Neural crest cell (in vitro differentiated cells): Measurements from ENCODE around the gene USP21. TPM values are rescaled to one million over a fixed set of nuclear protein-coding genes. Genes with fewer than 3 reads are reported as not detected.

Experiments
- DNase-seq: peaks from one replicate; pipeline ENCODE4 v3.0.0; 2021; ENCODE audit warnings: low read depth, mixed read lengths, low spot score
- H3K27ac Mint-ChIP-seq: one replicate; pipeline ENCODE4 v1.8.0; 2021; ENCODE audit warnings: mild to moderate bottlenecking, mixed read lengths; ENCODE audit not compliant: unreplicated experiment
- H3K27me3 Mint-ChIP-seq: 2 replicates; pipeline ENCODE4 v1.8.0; 2021; ENCODE audit warnings: low read depth, mild to moderate bottlenecking, mixed read lengths
- H3K36me3 Mint-ChIP-seq: 2 replicates; pipeline ENCODE4 v1.8.0; 2021; ENCODE audit warnings: low read depth, mild to moderate bottlenecking, mixed read lengths
- H3K4me1 Mint-ChIP-seq: 2 replicates; pipeline ENCODE4 v1.8.0; 2021; ENCODE audit warnings: mixed read lengths
- H3K4me3 Mint-ChIP-seq: one replicate; pipeline ENCODE4 v1.8.0; 2021; ENCODE audit warnings: mild to moderate bottlenecking, mixed read lengths
- H3K9me3 Mint-ChIP-seq: 2 replicates; pipeline ENCODE4 v1.8.0; 2021; ENCODE audit warnings: mixed read lengths
- CTCF ChIP-seq: fragments of 200-600 bp; sonication (generic); conservative IDR thresholded peaks from 2 replicates; pipeline ENCODE4 v1.5.0; 2021; ENCODE audit warnings: antibody characterized with exemption, mild to moderate bottlenecking
- total RNA-seq: library from RNA; stranded (reverse); gene quantifications from 2 replicates; pipeline ENCODE4 v1.2.1, GENCODE V29; 2021

The USP21 gene
- total RNA-seq, 1 donor from 2014 or later: 45.2 TPM

DNA sequence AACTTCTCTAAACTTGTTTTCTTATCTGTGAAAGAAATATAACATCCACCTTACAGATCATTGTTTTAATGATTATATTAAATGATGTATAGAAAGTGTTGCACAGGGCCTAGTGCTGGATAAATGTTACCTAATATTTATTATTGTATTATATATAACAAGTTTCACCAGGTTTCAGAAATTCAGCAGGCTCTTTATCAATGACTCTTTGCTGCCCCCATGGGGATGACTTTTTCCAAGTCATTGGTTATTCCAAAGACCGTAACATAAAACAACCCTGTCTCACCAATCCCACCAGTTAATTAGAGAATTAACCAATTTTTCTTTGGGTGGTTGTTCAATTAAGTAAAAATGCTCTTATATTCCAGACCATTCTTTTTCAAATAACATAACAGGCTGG is 19.5 kb upstream of the USP21 start:
- Mint-ChIP-seq H3K4me1 (no peaks in the 10 kb centered on the region), H3K27ac (no peak overlapping the region), H3K36me3 (peaks cover 2% of the 10 kb centered on the region), H3K4me3 (no peak overlapping the region), H3K27me3 (no peaks in the 10 kb centered on the region), H3K9me3 (no peaks in the 10 kb centered on the region)
- peak; percentile 72 for TF ChIP-seq CTCF
- peak; percentile 41 for DNase-seq

DNA sequence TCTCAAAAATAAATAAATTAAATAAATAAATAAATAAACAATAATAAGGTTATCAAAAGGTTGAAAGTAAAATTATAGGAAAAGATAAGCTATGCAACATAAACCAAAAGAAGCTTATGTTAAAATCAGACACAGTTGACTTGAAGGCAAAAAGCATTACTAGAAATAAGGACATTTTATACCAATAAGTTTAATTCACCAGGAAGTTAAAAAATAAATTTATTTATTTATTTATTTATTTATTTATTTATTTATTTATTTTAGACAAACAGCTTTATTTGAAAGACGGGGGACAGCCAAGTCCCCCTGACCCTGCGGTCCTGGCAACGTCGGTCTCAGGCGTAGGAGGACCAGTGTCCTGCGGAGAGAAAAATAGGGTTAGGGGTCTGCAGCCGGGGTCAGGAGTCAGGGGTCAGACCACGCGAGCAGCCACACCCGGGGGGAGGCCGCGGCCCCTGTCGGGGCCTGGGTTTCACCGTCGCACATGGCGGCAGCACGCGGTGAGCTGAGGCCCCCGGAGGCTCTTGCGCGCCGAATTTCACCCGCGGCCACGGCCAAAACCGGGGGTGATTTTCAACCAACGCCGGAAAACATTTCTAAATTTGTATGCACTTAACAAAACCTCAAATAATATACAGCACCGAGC is 18.4 kb upstream of the USP21 start:
- H3K27me3 Mint-ChIP-seq: no peaks in the 10 kb centered on the region
- no peaks in the 10 kb centered on the region for H3K4me1 Mint-ChIP-seq

GRCh38 chr1:161145832-161146231 is 13.5 kb upstream of the USP21 start:
- DNase-seq: no peak
- peaks cover 5% of the 10 kb centered on the region for H3K4me1 Mint-ChIP-seq
- no peak overlapping the region for H3K4me3 Mint-ChIP-seq
- H3K27ac Mint-ChIP-seq: no peak overlapping the region
- H3K27me3 Mint-ChIP-seq: no peaks in the 10 kb centered on the region
- no peaks in the 10 kb centered on the region for H3K9me3 Mint-ChIP-seq
- no peaks in the 10 kb centered on the region for H3K36me3 Mint-ChIP-seq
- no peak for TF ChIP-seq CTCF

More for the DNA sequence above, 18.4 kb upstream of the USP21 start:
- Mint-ChIP-seq H3K4me3 (no peak overlapping the region), H3K27ac (no peak overlapping the region), H3K36me3 (no peaks in the 10 kb centered on the region), H3K9me3 (no peaks in the 10 kb centered on the region)
- TF ChIP-seq CTCF: no peak
- no peak for DNase-seq

DNA sequence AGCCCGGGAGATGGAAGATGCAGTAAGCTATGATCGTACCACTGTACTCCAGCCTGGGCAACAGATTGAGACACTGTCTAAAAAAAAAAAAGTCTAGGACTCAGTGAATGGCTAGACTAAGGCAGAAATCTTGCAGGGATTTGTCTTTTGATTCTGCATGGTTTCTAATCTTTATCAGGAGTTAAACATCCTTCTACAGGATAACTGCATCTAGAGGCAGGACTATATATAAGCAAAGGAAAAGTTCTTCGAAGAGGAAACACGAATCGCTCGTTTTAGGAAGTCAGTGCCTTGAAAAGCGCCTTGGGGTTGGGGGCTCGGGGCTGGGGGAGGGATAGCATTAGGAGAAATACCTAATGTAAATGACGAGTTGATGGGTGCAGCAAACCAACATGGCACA is 6.1 kb upstream of the USP21 start:
- DNase-seq: no peak
- Mint-ChIP-seq H3K9me3 (no peaks in the 10 kb centered on the region), H3K4me3 (peak overlapping the region; percentile 99), H3K36me3 (peaks cover 3% of the 10 kb centered on the region), H3K4me1 (peaks cover 24% of the 10 kb centered on the region), H3K27ac (peak overlapping the region; percentile 93), H3K27me3 (no peaks in the 10 kb centered on the region)
- TF ChIP-seq CTCF: no peak

- Mint-ChIP-seq H3K4me3 (peak within 1 kb of the TSS; percentile 99), H3K27me3 (no peaks in the 10 kb centered on the region), H3K9me3 (no peaks in the 10 kb centered on the region), H3K36me3 (peaks cover 3% of the 10 kb centered on the region), H3K4me1 (peaks cover 28% of the 10 kb centered on the region), H3K27ac (peak within 1 kb of the TSS; percentile 100)
- no peak for TF ChIP-seq CTCF
- peak; percentile 68 for DNase-seq
Measured at GRCh38 chr1:161153682-161154337, 5.5 kb upstream of the USP21 start, which contains the start of gene UFC1. Gene UFC1 (plus strand): TSS chr1:161153978. CDS start chr1:161153998, 20 bp downstream.
